ENCODE measurements around the gene KLHL14. TPM values are rescaled to one million over a fixed set of nuclear protein-coding genes. Genes with fewer than 3 reads are reported as not detected.

KLHL14 gene
- total RNA-seq, 4 donors from 2014 or later = 18.9 to 36.5 (median 29.3) TPM

GRCh38 chr18:32749809-32750208 lies 23.0 kb downstream of the KLHL14 start:
- Histone ChIP-seq H3K4me1 (no peaks in the 10 kb centered on the region), H3K27me3 (no peaks in the 10 kb centered on the region), H3K36me3 (no peaks in the 10 kb centered on the region), H3K4me3 (replicated peaks in 1 of 3) (no peak overlapping the region), H3K9me3 (no peaks in the 10 kb centered on the region), H3K27ac (no peak overlapping the region)
- intact Hi-C loops (cut with DNase I) = no loop called here
- WGBS, 2 donors = 89 to 99% methylated on average over 4 of the region's 4 CpGs
- DNase-seq = no peak
- TF ChIP-seq POLR2A (IDR thresholded peaks at IDR 0.05) (no peak), CTCF (IDR thresholded peaks at IDR 0.05) (no peak)

- no peaks in the 10 kb centered on the region for H3K27me3 ChIP-seq
- intact Hi-C loops (cut with DNase I) = no loop called here
- 12 to 18% methylated on average over 5 of the region's 5 CpGs for WGBS, 2 donors
These were observed 30.2 kb downstream of the KLHL14 start for GRCh38 chr18:32742579-32742978.

GRCh38 chr18:32735781-32736180 lies 37.0 kb downstream of the KLHL14 start:
- no peaks in the 10 kb centered on the region for H3K27me3 ChIP-seq
- no peaks in the 10 kb centered on the region for H3K9me3 ChIP-seq
- intact Hi-C loops (cut with DNase I) = no loop called here
- no peak for DNase-seq
- H3K36me3 ChIP-seq = no peaks in the 10 kb centered on the region
- peak overlapping the region in 1 of 3 donors; percentile 26 for H3K27ac ChIP-seq
- TF ChIP-seq POLR2A (IDR thresholded peaks at IDR 0.05) = no peak
- no peak for TF ChIP-seq CTCF (IDR thresholded peaks at IDR 0.05)
- WGBS, 2 donors = 90 to 93% methylated on average over 2 of the region's 2 CpGs
- H3K4me3 ChIP-seq (replicated peaks in 1 of 3) = no peak overlapping the region
- peaks cover 10 to 13% of the 10 kb centered on the region in 2 donors for H3K4me1 ChIP-seq

More at GRCh38 chr18:32742579-32742978, 30.2 kb downstream of the KLHL14 start:
- Histone ChIP-seq H3K4me3 (replicated peaks in 1 of 3) (no peak overlapping the region), H3K9me3 (no peaks in the 10 kb centered on the region), H3K4me1 (peaks cover 9 to 10% of the 10 kb centered on the region in 2 donors), H3K36me3 (no peaks in the 10 kb centered on the region), H3K27ac (peak overlapping the region; percentile 16 to 52 (median 32))
- peak; percentile 69 to 74 for DNase-seq
- TF ChIP-seq POLR2A (IDR thresholded peaks at IDR 0.05) (no peak), CTCF (IDR thresholded peaks at IDR 0.05) (peak in 2 of 6 experiments; percentile 11 to 12)

GRCh38 chr18:32734442-32734841 lies 38.4 kb downstream of the KLHL14 start:
- 94 to 96% methylated on average over 2 of the region's 2 CpGs for WGBS, 2 donors
- Histone ChIP-seq H3K4me1 (peaks cover 10 to 20% of the 10 kb centered on the region in 2 donors), H3K4me3 (replicated peaks in 1 of 3) (no peak overlapping the region), H3K27ac (no peak overlapping the region), H3K27me3 (no peaks in the 10 kb centered on the region), H3K9me3 (no peaks in the 10 kb centered on the region), H3K36me3 (no peaks in the 10 kb centered on the region)
- intact Hi-C loops (cut with DNase I) = no loop called here
- DNase-seq = no peak
- TF ChIP-seq CTCF (IDR thresholded peaks at IDR 0.05) (no peak), POLR2A (IDR thresholded peaks at IDR 0.05) (no peak)

- TF ChIP-seq POLR2A (IDR thresholded peaks at IDR 0.05) = no peak
- TF ChIP-seq CTCF (IDR thresholded peaks at IDR 0.05) = no peak
- H3K27me3 ChIP-seq = no peaks in the 10 kb centered on the region
- H3K9me3 ChIP-seq = no peaks in the 10 kb centered on the region
- intact Hi-C loops (cut with DNase I) = no loop called here
- no peaks in the 10 kb centered on the region for H3K36me3 ChIP-seq
- no peak overlapping the region for H3K27ac ChIP-seq
- 89 to 92% methylated on average over 1 of the region's 1 CpG for WGBS, 2 donors
- H3K4me3 ChIP-seq (replicated peaks in 1 of 3) = no peak overlapping the region
- no peak for DNase-seq
- peaks cover 12 to 20% of the 10 kb centered on the region in 2 donors for H3K4me1 ChIP-seq
These were observed 40.7 kb downstream of the KLHL14 start for GRCh38 chr18:32732165-32732564.
